H1 (cell line): Measurements from ENCODE around the gene UGT1A6. TPM values are rescaled to one million over a fixed set of nuclear protein-coding genes. Genes with fewer than 3 reads are reported as not detected.

Experiments
- CTCF ChIA-PET: fragments of 300-600 bp; sonication (Branson Sonifier 250); formaldehyde crosslinking; loops from one replicate; lab custom pipeline; 2021; ENCODE audit not compliant: partially characterized antibody; lab: Charles Lee
- POLR2A ChIA-PET: fragments of 300-600 bp; sonication (Branson Sonifier 250); formaldehyde crosslinking; loops from one replicate; lab custom pipeline; 2021; ENCODE audit warnings: inconsistent platforms; ENCODE audit not compliant: partially characterized antibody; lab: Charles Lee
- DNase-seq, 2 experiments: peaks; one replicate each; pipeline versions ENCODE4 v3.0.0 to v3.0.0-alpha.2; 2010 to 2022; ENCODE audit warnings: low spot score in 2 of 2, low read depth in 1 of 2, mixed read lengths in 1 of 2
- FAIRE-seq: peaks from 2 replicates; lab custom pipeline; 2011; peaks lifted over from hg19 to GRCh38; lab: Jason Lieb, UNC
- H2AFZ ChIP-seq: 2 replicates; pipeline ENCODE4 v1.8.1; 2012; ENCODE audit warnings: low read length, inconsistent platforms
- H2AK5ac ChIP-seq: 2 replicates; pipeline ENCODE4 v1.6.1; 2013; ENCODE audit warnings: low read depth, low read length
- H2BK120ac ChIP-seq: replicated peaks from 2 replicates; pipeline ENCODE3; 2013; ENCODE audit warnings: low read depth, low read length, inconsistent platforms
- H2BK12ac ChIP-seq: 2 replicates; pipeline ENCODE4 v1.6.1; 2013; ENCODE audit warnings: low read depth, low read length
- H2BK15ac ChIP-seq: 2 replicates; pipeline ENCODE4 v1.6.1; 2013; ENCODE audit warnings: low read length
- H2BK20ac ChIP-seq: 2 replicates; pipeline ENCODE4 v1.6.1; 2013; ENCODE audit warnings: low read length
- H2BK5ac ChIP-seq: 2 replicates; pipeline ENCODE4 v1.6.1; 2013; ENCODE audit warnings: low read depth, low read length
- H3K14ac ChIP-seq: 2 replicates; pipeline ENCODE4 v1.6.1; 2013; ENCODE audit warnings: inconsistent platforms; ENCODE audit not compliant: insufficient read length
- H3K18ac ChIP-seq: 2 replicates; pipeline ENCODE4 v1.6.1; 2013; ENCODE audit warnings: low read length; ENCODE audit errors: extremely low read depth
- H3K23ac ChIP-seq: 2 replicates; pipeline ENCODE4 v1.6.1; 2013; ENCODE audit warnings: inconsistent platforms; ENCODE audit not compliant: insufficient read length
- H3K23me2 ChIP-seq: 2 replicates; pipeline ENCODE4 v1.6.1; 2013; ENCODE audit warnings: low read depth, low read length
- H3K27ac ChIP-seq: 2 replicates; pipeline ENCODE4 v1.6.1; 2011; ENCODE audit warnings: low read depth, low read length, inconsistent platforms
- H3K27me3 ChIP-seq, 4 experiments: replicated peaks in 1 of 4; 1 replicate in 1 of 4; 2 replicates in 3 of 4; pipeline versions ENCODE4 v1.6.1 to v1.8.1; 2011 to 2013; ENCODE audit warnings: low read length in 3 of 4, mild to moderate bottlenecking in 3 of 4, inconsistent platforms in 2 of 4, mixed read lengths in 2 of 4, moderate library complexity in 1 of 4; ENCODE audit not compliant: control insufficient read depth in 3 of 4, insufficient read depth in 3 of 4; ENCODE audit errors: extremely low read depth in 1 of 4
- H3K36me3 ChIP-seq, 4 experiments: 2 replicates each; pipeline versions ENCODE4 v1.6.1 to v1.8.1; 2011 to 2013; ENCODE audit warnings: mild to moderate bottlenecking in 4 of 4, low read length in 3 of 4, moderate library complexity in 2 of 4, control low read depth in 1 of 4, inconsistent platforms in 1 of 4; ENCODE audit not compliant: insufficient read depth in 4 of 4, control insufficient read depth in 2 of 4
- H3K4ac ChIP-seq: replicated peaks from 2 replicates; pipeline ENCODE3; 2013; ENCODE audit warnings: low read length, low read depth, mixed read lengths, inconsistent platforms; ENCODE audit not compliant: insufficient read length
- H3K4me1 ChIP-seq, 4 experiments: replicated peaks in 1 of 4; 1 replicate in 1 of 4; 2 replicates in 3 of 4; pipeline versions ENCODE4 v1.6.1 to v1.8.1; 2011 to 2013; ENCODE audit warnings: low read length in 3 of 4, inconsistent platforms in 2 of 4, mixed read lengths in 1 of 4; ENCODE audit not compliant: insufficient read depth in 4 of 4, control insufficient read depth in 3 of 4
- H3K4me2 ChIP-seq, 2 experiments: 2 replicates each; pipeline versions ENCODE4 v1.6.1 to v1.8.1; 2011 to 2013; ENCODE audit warnings: low read depth in 2 of 2, low read length in 2 of 2, control low read depth in 1 of 2, inconsistent platforms in 1 of 2, mild to moderate bottlenecking in 1 of 2; ENCODE audit not compliant: insufficient read depth in 1 of 2
- H3K4me3 ChIP-seq, 4 experiments: fragments of 200-600, 300-600 bp in 1 of 4; sonication (generic), shearing (Covaris generic), sonication (Bioruptor Twin) in 1 of 4; 2 replicates each; pipeline versions ENCODE4 v1.5.1 to v1.8.1; 2011 to 2016; ENCODE audit warnings: low read length in 4 of 4, low read depth in 3 of 4, control low read depth in 2 of 4, inconsistent platforms in 2 of 4, mild to moderate bottlenecking in 2 of 4, mixed read lengths in 1 of 4, moderate library complexity in 1 of 4; ENCODE audit not compliant: insufficient read depth in 2 of 4; ENCODE audit errors: extremely low read depth in 1 of 4
- H3K56ac ChIP-seq: replicated peaks from 2 replicates; pipeline ENCODE3; 2013; ENCODE audit warnings: low read depth, mild to moderate bottlenecking, mixed read lengths, low read length, inconsistent platforms; ENCODE audit not compliant: insufficient read length
- H3K79me1 ChIP-seq: 2 replicates; pipeline ENCODE4 v1.6.1; 2013; ENCODE audit warnings: low read depth, low read length, control low read depth
- H3K79me2 ChIP-seq, 2 experiments: 2 replicates each; pipeline versions ENCODE4 v1.6.1 to v1.8.1; 2012 to 2013; ENCODE audit warnings: low read length in 2 of 2, mild to moderate bottlenecking in 2 of 2, inconsistent platforms in 1 of 2; ENCODE audit not compliant: insufficient read depth in 2 of 2, control insufficient read depth in 1 of 2
- H3K9ac ChIP-seq, 4 experiments: replicated peaks in 1 of 4; 1 replicate in 1 of 4; 2 replicates in 3 of 4; pipeline versions ENCODE4 v1.6.1 to v1.8.1; 2011 to 2013; ENCODE audit warnings: low read depth in 3 of 4, low read length in 3 of 4, control low read depth in 2 of 4, mild to moderate bottlenecking in 2 of 4, moderate library complexity in 2 of 4, inconsistent platforms in 1 of 4; ENCODE audit errors: extremely low read depth in 1 of 4
- H3K9me3 ChIP-seq, 2 experiments: 2 replicates each; pipeline versions ENCODE4 v1.6.1 to v1.8.1; 2012 to 2013; ENCODE audit warnings: mild to moderate bottlenecking in 2 of 2, moderate library complexity in 2 of 2, control low read depth in 1 of 2, inconsistent platforms in 1 of 2, low read depth in 1 of 2, low read length in 1 of 2, mixed read lengths in 1 of 2; ENCODE audit not compliant: insufficient read depth in 2 of 2
- H4K20me1 ChIP-seq, 2 experiments: replicated peaks in 1 of 2; 2 replicates each; pipeline versions ENCODE3 to v1.8.1; 2011 to 2013; ENCODE audit warnings: inconsistent platforms in 2 of 2, low read length in 2 of 2, mild to moderate bottlenecking in 1 of 2; ENCODE audit not compliant: insufficient read depth in 2 of 2, control insufficient read depth in 1 of 2
- H4K5ac ChIP-seq: 2 replicates; pipeline ENCODE4 v1.6.1; 2013; ENCODE audit warnings: low read length, low read depth, mixed read lengths, inconsistent platforms; ENCODE audit not compliant: insufficient read length
- H4K8ac ChIP-seq: 2 replicates; pipeline ENCODE4 v1.8.0; 2013; ENCODE audit warnings: mild to moderate bottlenecking, moderate library complexity, low read length, inconsistent platforms; ENCODE audit not compliant: insufficient read depth; ENCODE audit errors: extremely low read depth
- H4K91ac ChIP-seq: replicated peaks from 2 replicates; pipeline ENCODE3; 2013; ENCODE audit warnings: low read length, mixed read lengths, inconsistent platforms; ENCODE audit not compliant: insufficient read length
- ASH2L ChIP-seq: fragments of 200-600, 300-600 bp; sonication (generic); IDR thresholded peaks from one replicate; pipeline ENCODE4 v1.7.1; 2017; ENCODE audit warnings: low read length
- BCL11A ChIP-seq, 2 experiments: IDR thresholded peaks; one replicate each; pipeline ENCODE4 v1.6.1; 2011; ENCODE audit warnings: low read depth in 2 of 2, low read length in 2 of 2, mild to moderate bottlenecking in 2 of 2
- GTF2F1 ChIP-seq: IDR thresholded peaks from 2 replicates; pipeline ENCODE4 v1.6.1; 2012; ENCODE audit warnings: low read depth, low read length, improper control_type of control experiment, borderline replicate concordance
- JUN ChIP-seq: IDR thresholded peaks from 2 replicates; pipeline ENCODE4 v1.6.1; 2011; ENCODE audit warnings: low read depth, mild to moderate bottlenecking, improper control_type of control experiment, low read length
- KDM4A ChIP-seq: IDR thresholded peaks from one replicate; pipeline ENCODE4 v1.7.1; 2012; ENCODE audit warnings: low read depth, mild to moderate bottlenecking, moderate library complexity, low read length, inconsistent platforms; ENCODE audit not compliant: severe bottlenecking
- NRF1 ChIP-seq: IDR thresholded peaks from 2 replicates; pipeline ENCODE4 v1.6.1; 2011; ENCODE audit warnings: mild to moderate bottlenecking, low read depth, low read length, improper control_type of control experiment
- POLR2AphosphoS5 ChIP-seq: IDR thresholded peaks from 2 replicates; pipeline ENCODE4 v1.6.1; 2011; ENCODE audit warnings: low read depth, low read length
- SIN3A ChIP-seq, 2 experiments: IDR thresholded peaks in 1 of 2; conservative IDR thresholded peaks in 1 of 2; 2 replicates each; pipeline ENCODE4 v1.6.1; 2011 to 2012; ENCODE audit warnings: low read length in 2 of 2, improper control_type of control experiment in 1 of 2, low read depth in 1 of 2, mild to moderate bottlenecking in 1 of 2
- SIX5 ChIP-seq: IDR thresholded peaks from 2 replicates; pipeline ENCODE4 v1.6.1; 2011; ENCODE audit warnings: mild to moderate bottlenecking, low read depth, low read length
- SRF ChIP-seq: IDR thresholded peaks from 2 replicates; pipeline ENCODE4 v1.6.1; 2011; ENCODE audit warnings: mild to moderate bottlenecking, low read depth, low read length, moderate library complexity
- WGBS, 2 experiments: shearing (Covaris generic) in 1 of 2; methylation state at CpG; one replicate each; pipeline versions ENCODE4 v1.1.6 to v1.1.7; 2013 to 2015; ENCODE audit warnings: low lambda C conversion rate in 2 of 2, mixed read lengths in 2 of 2, inconsistent platforms in 1 of 2, low coverage in 1 of 2, missing lambda C conversion rate in 1 of 2; ENCODE audit not compliant: insufficient replicate concordance in 2 of 2, insufficient coverage in 1 of 2, insufficient read length in 1 of 2; ENCODE audit errors: extremely low coverage in 1 of 2, missing lambda C conversion rate in 1 of 2; 5-methylcytosine and 5-hydroxymethylcytosine counted together
- polyA plus RNA-seq, 7 experiments: library from polyadenylated mRNA; depleted of rRNA in 3 of 7; stranded (reverse) in 5 of 7; unstranded in 2 of 7; fragments of >200 nt in 5 of 7; fragments of 200-250 nt in 2 of 7; gene quantifications; 1 replicate in 5 of 7; 2 replicates in 1 of 7; 4 replicates in 1 of 7; pipeline versions ENCODE4 v1.2.1 to v1.2.3, GENCODE V29; 2011 to 2013; ENCODE audit warnings: missing spikeins in 2 of 7, mixed read lengths in 2 of 7
- total RNA-seq: library from RNA; stranded (reverse); fragmentation: NEBNext Ultra II Directional; extraction: Animal tissue kit (Norgen Biotek cat#: 25700); gene quantifications from 2 replicates; pipeline ENCODE4 v1.2.1, GENCODE V29; 2021
- TF ChIP-seq, protein P1 (sequence below), 3 experiments: IDR thresholded peaks; 1 replicate in 2 of 3; 2 replicates in 1 of 3; pipeline versions ENCODE4 v1.5.1 to v1.6.1; 2011; ENCODE audit warnings: low read length in 3 of 3, mild to moderate bottlenecking in 3 of 3, inconsistent platforms in 2 of 3, low read depth in 1 of 3, moderate library complexity in 1 of 3; ENCODE audit not compliant: insufficient read depth in 1 of 3; ENCODE audit errors: control extremely low read depth in 1 of 3

The UGT1A6 gene
- total and polyA plus RNA-seq, 2 of the 8 experiments (the other 6 are each of a cell fraction or from before 2014, with no cell fraction given), result not detected

DNA sequence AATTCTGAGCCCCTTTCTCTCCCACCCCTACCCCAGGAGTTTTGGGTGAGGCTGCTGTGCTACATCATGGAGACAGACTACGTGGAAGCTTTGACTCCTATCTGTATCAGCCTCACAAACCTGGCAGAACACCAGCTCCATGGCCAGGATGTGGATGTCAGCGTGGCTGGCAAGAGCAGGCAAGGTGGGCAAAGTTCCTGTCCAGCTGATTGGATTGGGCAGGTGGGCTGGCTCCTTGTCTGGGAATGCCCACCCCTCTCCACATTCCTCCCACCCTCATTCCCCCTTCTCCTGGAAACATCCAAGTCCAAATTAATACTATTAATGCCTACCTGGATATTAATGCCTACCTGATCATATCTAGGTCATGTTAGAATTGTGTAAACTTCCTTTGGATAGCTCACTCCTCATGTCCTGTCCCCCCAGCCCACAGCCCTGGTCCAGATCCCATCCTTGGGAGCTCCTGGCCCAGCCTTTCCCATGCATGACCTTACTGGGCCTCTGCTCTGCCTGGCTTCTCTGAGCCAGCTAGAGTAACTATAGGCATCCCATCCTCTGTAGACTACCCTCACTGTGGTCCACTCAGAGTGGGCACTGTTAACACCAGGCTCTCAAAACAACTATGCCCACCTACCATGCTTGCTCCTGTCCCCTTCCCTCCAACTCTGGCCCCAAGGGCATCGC, 109.6 kb downstream of the UGT1A6 start:
- H2BK120ac ChIP-seq, result no peak overlapping the region
- no peaks in the 10 kb centered on the region for H3K79me2 ChIP-seq
- H4K5ac ChIP-seq, result no peak overlapping the region
- WGBS, 2 experiments, result 81% methylated on average over 3 of the region's 3 CpGs; no CpG with 5 or more reads in 1 of the 2 experiments
- no peak overlapping the region for H2AFZ ChIP-seq
- no peak overlapping the region for H3K4me3 ChIP-seq
- H3K36me3 ChIP-seq, result no peaks in the 10 kb centered on the region
- no peaks in the 10 kb centered on the region for H4K20me1 ChIP-seq
- no peak overlapping the region for H2BK5ac ChIP-seq
- H3K9me3 ChIP-seq, result peaks cover 0 to 4% of the 10 kb centered on the region in 2 experiments; a peak in 3 of 4 replicates
- H3K4me2 ChIP-seq, result no peak overlapping the region
- H2BK15ac ChIP-seq, result no peak overlapping the region
- H3K23me2 ChIP-seq, result no peaks in the 10 kb centered on the region
- DNase-seq, result peak in 1 of 2 experiments; percentile 6
- no peak overlapping the region for H4K8ac ChIP-seq
- H3K18ac ChIP-seq, result no peak overlapping the region
- no peak overlapping the region for H2BK12ac ChIP-seq
- no peaks in the 10 kb centered on the region for H3K27me3 ChIP-seq
- no peak overlapping the region for H3K27ac ChIP-seq
- no peak overlapping the region for H3K23ac ChIP-seq
- no peak overlapping the region for H3K56ac ChIP-seq
- no peak for FAIRE-seq
- no peak overlapping the region for H3K4ac ChIP-seq
- H2BK20ac ChIP-seq, result no peak overlapping the region
- no peak overlapping the region for H3K14ac ChIP-seq
- CTCF ChIA-PET, result interaction anchor here (1.0 kb wide), 1 partner anchor 17 kb away, joined by 3 read pairs; no protein-coding TSS in a partner anchor
- no peaks in the 10 kb centered on the region for H3K79me1 ChIP-seq
- H3K4me1 ChIP-seq, result no peaks in the 10 kb centered on the region
- no peak overlapping the region for H2AK5ac ChIP-seq
- no peak overlapping the region for H4K91ac ChIP-seq
- no peak overlapping the region for H3K9ac ChIP-seq
- POLR2A ChIA-PET, result no interaction called here
- no peak for TF ChIP-seq JUN
- no peak for TF ChIP-seq SRF
- TF ChIP-seq SIX5, result no peak
- no peak for TF ChIP-seq GTF2F1
- no peak for TF ChIP-seq KDM4A
- no peak for TF ChIP-seq ASH2L
- TF ChIP-seq POLR2AphosphoS5, result no peak
- TF ChIP-seq BCL11A (IDR thresholded peaks at IDR 0.05; ENCODE audit: low read depth in 2 of 2, low read length in 2 of 2), result no peak
- TF ChIP-seq NRF1, result no peak
- TF ChIP-seq, protein P1, sequence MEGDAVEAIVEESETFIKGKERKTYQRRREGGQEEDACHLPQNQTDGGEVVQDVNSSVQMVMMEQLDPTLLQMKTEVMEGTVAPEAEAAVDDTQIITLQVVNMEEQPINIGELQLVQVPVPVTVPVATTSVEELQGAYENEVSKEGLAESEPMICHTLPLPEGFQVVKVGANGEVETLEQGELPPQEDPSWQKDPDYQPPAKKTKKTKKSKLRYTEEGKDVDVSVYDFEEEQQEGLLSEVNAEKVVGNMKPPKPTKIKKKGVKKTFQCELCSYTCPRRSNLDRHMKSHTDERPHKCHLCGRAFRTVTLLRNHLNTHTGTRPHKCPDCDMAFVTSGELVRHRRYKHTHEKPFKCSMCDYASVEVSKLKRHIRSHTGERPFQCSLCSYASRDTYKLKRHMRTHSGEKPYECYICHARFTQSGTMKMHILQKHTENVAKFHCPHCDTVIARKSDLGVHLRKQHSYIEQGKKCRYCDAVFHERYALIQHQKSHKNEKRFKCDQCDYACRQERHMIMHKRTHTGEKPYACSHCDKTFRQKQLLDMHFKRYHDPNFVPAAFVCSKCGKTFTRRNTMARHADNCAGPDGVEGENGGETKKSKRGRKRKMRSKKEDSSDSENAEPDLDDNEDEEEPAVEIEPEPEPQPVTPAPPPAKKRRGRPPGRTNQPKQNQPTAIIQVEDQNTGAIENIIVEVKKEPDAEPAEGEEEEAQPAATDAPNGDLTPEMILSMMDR (IDR thresholded peaks at IDR 0.05; ENCODE audit: control extremely low read depth in 1 of 3, insufficient read depth in 1 of 3, low read depth in 1 of 3, low read length in 3 of 3), result no peak
- TF ChIP-seq SIN3A (conservative IDR thresholded peaks at IDR 0.05 in 1 of 2, IDR thresholded peaks at IDR 0.05 in 1 of 2; ENCODE audit: low read depth in 1 of 2, low read length in 2 of 2), result no peak
